SK-N-MC (cell line): ENCODE data around the gene PLPP7.
"Not testable (repeated sequence)": the region's sequence is repeated elsewhere in the genome, so short reads cannot be mapped to it uniquely, and the experiment has no call there.

ENCODE experiments used
- DNase-seq: peaks from one replicate; pipeline ENCODE4 v3.0.0-alpha.2; 2011; ENCODE audit warnings: low read depth, low spot score
- H3K27ac ChIP-seq: fragments of 200-600 bp; sonication (generic); 2 replicates; pipeline ENCODE4 v1.5.1; 2016; ENCODE audit warnings: mixed run types
- H3K36me3 ChIP-seq: fragments of 200-600 bp; sonication (generic); 2 replicates; pipeline ENCODE4 v1.6.1; 2017; ENCODE audit warnings: antibody characterized with exemption, low read length, mixed read lengths; ENCODE audit not compliant: insufficient read depth
- H3K4me3 ChIP-seq: fragments of 200-600 bp; sonication (generic); 2 replicates; pipeline ENCODE4 v1.5.1; 2016
- H3K9ac ChIP-seq: fragments of 200-600 bp; sonication (generic); 2 replicates; pipeline ENCODE4 v1.8.0; 2017; ENCODE audit warnings: mixed run types, mixed read lengths; ENCODE audit not compliant: insufficient read length
- H3K9me3 ChIP-seq: fragments of 200-600 bp; sonication (generic); 2 replicates; pipeline ENCODE4 v1.6.1; 2017; ENCODE audit warnings: low read depth, mild to moderate bottlenecking, antibody characterized with exemption, low read length, moderate library complexity, mixed read lengths
- EZH2 ChIP-seq: fragments of 200-600 bp; sonication (generic); IDR thresholded peaks from one replicate; pipeline ENCODE4 v1.6.1; 2017; ENCODE audit warnings: antibody characterized with exemption
- FOXP2 ChIP-seq: optimal IDR thresholded peaks from 2 replicates; pipeline ENCODE3; 2011; ENCODE audit warnings: mild to moderate bottlenecking, moderate library complexity; ENCODE audit not compliant: insufficient read depth; ENCODE audit errors: extremely low read length, control extremely low read depth
- POLR2AphosphoS5 ChIP-seq: IDR thresholded peaks from 2 replicates; pipeline ENCODE4 v1.6.1; 2012; ENCODE audit warnings: mild to moderate bottlenecking, low read depth, low read length, borderline replicate concordance

Gene PLPP7

DNA sequence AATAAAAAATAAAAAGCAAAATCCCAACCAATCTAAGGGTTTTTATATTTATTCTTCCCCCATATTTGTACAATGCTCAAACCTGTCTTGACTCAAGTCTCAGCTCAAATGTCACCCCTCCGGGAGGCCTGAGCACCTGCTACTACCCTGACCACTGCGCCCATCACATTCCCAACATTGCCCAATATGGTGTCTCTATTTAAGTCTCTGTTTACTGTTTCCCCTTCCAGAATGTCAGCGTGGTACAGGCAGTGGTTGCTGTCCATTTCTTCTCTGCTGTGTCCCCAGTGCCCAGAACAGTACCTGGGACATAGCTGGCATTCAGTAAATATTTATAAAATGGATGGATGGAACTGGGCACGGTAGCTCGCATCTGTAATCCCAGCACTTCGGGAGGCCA lies 57.0 kb downstream of the PLPP7 start:
- Histone ChIP-seq H3K36me3 (no peaks in the 10 kb centered on the region), H3K9me3 (no peaks in the 10 kb centered on the region), H3K9ac (no peak overlapping the region), H3K27ac (no peak overlapping the region), H3K4me3 (no peak overlapping the region)
- no peak for TF ChIP-seq EZH2
- no peak for TF ChIP-seq POLR2AphosphoS5
- TF ChIP-seq FOXP2 = no peak
- no peak for DNase-seq

DNA sequence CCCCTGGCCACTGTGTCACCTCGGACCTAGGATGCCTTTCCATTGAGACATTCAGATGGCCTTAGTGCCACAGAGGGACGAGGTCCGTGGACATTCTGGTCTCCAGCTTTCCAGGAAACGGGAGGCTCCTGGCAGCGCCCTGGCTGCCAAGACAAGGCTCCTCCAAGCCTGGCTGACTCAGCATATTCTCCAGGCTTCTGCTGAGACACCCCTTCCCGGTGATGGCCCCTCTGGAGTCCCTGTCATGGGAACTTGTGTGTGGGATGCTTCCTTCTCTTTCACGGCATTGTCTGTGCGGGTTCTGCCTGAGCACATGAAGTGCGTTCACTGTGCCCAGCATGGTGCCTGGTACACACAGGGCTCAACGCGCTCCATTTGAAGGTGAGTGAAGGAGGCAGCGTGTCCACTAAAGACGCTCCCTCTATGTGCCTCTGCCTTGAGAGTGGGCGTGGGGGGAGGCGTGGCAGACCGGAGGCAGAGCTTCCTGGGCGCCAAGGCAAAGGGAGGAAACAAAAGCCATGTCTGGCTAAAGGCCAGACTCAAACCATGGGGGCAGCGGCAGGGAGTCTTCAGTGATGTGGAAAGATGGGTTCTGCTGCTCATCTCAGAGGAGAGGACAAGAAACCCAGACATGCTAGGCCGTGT lies 58.0 kb downstream of the PLPP7 start:
- no peak overlapping the region for H3K9ac ChIP-seq
- TF ChIP-seq FOXP2 = no peak
- no peak for TF ChIP-seq POLR2AphosphoS5
- no peak for TF ChIP-seq EZH2
- no peaks in the 10 kb centered on the region for H3K9me3 ChIP-seq
- no peak for DNase-seq
- no peaks in the 10 kb centered on the region for H3K36me3 ChIP-seq
- no peak overlapping the region for H3K4me3 ChIP-seq
- no peak overlapping the region for H3K27ac ChIP-seq

DNA sequence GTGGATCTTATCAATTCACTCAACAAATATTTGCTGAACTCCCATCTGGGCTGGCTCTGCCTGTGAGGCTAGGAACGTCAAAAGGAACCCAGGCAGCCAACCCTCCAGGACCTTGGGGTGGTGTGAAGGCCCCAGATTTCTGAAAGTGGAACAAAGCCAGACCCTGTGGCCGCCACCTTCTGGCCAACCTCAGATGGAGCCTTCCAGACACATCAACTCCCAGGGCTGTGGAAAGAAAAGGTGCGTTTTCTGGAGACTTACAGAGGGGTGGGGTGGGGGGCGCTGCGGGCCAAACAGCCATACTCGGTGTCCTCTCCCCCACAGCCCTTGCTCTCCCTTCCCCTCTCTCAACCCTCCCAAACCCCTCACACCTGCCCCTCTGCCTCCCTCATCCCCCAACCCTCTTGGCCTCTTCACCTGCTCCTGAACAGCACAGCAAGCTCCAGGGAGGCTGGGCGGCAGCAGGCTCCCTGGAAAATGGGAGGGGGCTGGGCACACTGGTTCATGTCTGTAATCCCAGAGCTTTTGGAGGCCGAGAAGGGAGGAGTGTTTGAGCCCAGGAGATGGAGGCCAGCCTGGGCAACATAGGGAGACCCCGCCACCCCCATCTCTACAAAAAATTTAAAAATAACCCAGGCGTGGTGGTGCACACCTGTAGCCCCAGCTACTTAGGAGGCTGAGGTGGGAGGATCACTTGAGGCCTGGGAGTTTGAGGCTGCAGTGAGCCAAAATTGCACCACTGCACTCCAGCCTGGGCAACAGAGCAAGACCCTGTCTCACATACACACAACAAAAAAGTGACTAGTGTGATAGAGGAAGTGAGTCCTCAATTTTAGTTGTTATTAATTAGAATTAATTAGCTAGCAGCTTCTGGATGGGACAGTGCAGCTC lies 59.4 kb downstream of the PLPP7 start:
- H3K4me3 ChIP-seq = no peak overlapping the region
- H3K36me3 ChIP-seq = no peaks in the 10 kb centered on the region
- TF ChIP-seq FOXP2 (no peak), EZH2 (no peak), POLR2AphosphoS5 (no peak)
- no peak overlapping the region for H3K27ac ChIP-seq
- DNase-seq = no peak
- no peaks in the 10 kb centered on the region for H3K9me3 ChIP-seq
- no peak overlapping the region for H3K9ac ChIP-seq

DNA sequence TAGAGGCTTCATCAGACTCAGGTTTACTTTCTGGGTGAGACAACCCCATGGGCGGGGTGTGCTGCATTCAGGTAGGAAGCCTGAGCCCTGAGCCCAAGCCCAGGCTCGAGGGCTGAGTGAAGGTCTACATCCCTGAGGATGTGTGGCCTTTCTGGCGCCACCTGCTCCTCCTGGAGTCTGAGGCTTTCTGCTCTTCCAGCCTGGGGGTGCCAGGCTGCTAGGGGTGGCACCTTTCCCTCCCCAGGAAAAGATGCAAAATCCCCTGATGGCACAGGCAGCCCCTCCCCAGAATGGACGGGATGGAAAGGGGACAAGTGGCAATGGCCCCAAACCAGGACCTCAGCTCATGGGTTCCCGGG lies 60.0 kb downstream of the PLPP7 start:
- peak overlapping the region; percentile 62 for H3K4me3 ChIP-seq
- H3K9ac ChIP-seq = no peak overlapping the region
- DNase-seq = no peak
- no peak for TF ChIP-seq FOXP2
- no peaks in the 10 kb centered on the region for H3K36me3 ChIP-seq
- no peaks in the 10 kb centered on the region for H3K9me3 ChIP-seq
- H3K27ac ChIP-seq = no peak overlapping the region

DNA sequence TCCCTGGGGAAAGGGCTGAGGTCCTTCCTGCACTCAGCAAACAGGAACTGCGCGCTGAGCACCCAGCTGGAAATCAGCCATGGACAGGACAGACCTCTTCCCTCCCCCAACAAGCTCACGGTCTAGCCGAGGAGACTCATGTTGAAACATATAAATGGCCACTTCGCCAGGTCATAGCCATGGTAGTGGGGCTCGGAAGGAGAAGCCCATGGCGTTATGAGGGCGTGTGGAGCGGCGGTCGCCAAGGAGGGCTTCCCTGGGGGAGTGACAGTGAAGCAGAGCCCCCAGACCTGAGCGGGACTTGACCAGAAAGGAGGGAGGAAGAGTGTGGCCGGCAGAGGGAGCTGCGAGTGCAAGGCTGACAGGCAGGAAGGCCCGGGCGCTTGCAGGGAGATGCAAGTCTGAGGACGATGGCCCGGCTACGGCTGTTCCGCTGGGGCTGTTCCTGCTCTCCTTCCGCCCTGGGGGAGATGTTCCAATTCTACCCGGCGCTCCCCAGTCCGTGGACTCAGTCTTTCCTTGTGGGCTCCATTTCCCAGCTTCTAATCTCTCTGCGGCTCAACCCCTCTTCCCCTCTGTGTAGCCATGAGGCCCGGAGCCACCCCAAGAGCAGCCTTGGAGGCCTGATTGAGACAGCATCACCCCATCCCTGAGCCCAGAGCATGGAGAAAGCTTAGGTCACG lies 60.5 kb downstream of the PLPP7 start:
- DNase-seq = no peak
- no peak overlapping the region for H3K27ac ChIP-seq
- TF ChIP-seq FOXP2 (no peak), POLR2AphosphoS5 (no peak)
- H3K9me3 ChIP-seq = no peaks in the 10 kb centered on the region
- H3K9ac ChIP-seq = no peak overlapping the region
- peak overlapping the region; percentile 62 for H3K4me3 ChIP-seq
- H3K36me3 ChIP-seq = no peaks in the 10 kb centered on the region

DNA sequence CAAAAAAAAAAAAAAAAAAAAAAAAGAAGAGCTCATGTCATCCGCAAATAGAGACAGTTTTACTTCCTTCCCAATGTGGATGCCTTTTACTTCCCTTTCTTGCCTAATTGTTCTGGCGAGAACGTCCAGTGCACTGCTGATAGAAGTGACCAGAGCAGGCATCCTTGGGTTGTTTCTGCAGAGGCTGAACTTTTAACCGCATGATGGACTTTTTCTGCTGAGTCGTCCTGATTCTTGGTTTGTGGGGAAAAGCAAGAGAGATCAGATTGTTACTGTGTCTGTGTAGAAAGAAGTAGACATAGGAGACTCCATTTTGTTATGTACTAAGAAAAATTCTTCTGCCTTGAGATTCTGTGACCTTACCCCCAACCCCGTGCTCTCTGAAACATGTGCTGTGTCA lies 67.0 kb downstream of the PLPP7 start:
- H3K36me3 ChIP-seq, H3K27ac ChIP-seq, H3K9me3 ChIP-seq, DNase-seq, H3K4me3 ChIP-seq, H3K9ac ChIP-seq: not testable (repeated sequence)

DNA sequence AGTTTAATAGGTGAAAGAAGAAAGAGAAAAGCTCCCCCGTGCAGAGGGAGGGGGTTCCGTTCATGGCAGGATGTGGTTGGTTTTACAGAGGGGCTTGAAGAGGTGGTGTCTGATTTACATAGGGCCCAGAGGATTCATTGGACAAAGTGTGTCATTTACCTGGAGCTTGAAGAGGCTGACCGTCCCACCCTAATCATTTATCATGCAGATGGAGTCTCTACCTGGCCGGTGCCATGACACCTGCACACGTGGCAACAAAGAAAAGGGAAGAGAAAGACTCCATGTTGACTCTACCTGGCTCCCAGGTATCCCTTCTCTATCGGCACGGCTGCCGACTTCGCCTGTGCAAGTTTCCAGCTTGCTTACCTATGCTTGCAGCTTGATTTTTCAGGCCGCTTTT lies 69.0 kb downstream of the PLPP7 start:
- TF ChIP-seq POLR2AphosphoS5 (no peak), EZH2 (no peak), FOXP2 (no peak)
- Histone ChIP-seq H3K4me3 (no peak overlapping the region), H3K9me3 (no peaks in the 10 kb centered on the region), H3K36me3 (no peaks in the 10 kb centered on the region), H3K27ac (no peak overlapping the region), H3K9ac (no peak overlapping the region)
- DNase-seq = no peak
